Measurements from ENCODE around the gene GOSR2. TPM values are rescaled to one million over a fixed set of nuclear protein-coding genes. Genes with fewer than 3 reads are reported as not detected.

The GOSR2 gene
- total RNA-seq, 1 experiment from 2014 or later, result 52.9 TPM

DNA sequence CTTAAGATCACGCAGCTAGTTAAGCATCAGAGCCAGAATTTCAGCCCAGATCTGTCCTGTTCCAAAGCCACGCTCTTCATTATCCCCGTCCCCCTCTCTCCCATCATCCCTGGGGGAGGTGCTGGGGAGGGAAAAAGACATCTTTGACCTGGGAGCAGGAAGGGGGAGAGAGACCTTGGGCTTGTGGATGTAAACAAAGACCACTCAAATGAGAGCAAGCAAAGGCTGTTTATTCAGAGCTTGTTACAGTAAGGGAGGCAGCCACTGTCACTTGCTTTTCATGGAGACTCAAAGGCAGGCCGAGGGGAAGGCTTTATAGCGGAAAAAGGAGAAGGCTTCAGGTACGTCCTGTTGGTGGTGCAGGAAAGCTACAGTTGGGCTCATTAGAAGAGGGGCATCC, 59.6 kb downstream of the GOSR2 start (continued):
- TF ChIP-seq, protein P1, sequence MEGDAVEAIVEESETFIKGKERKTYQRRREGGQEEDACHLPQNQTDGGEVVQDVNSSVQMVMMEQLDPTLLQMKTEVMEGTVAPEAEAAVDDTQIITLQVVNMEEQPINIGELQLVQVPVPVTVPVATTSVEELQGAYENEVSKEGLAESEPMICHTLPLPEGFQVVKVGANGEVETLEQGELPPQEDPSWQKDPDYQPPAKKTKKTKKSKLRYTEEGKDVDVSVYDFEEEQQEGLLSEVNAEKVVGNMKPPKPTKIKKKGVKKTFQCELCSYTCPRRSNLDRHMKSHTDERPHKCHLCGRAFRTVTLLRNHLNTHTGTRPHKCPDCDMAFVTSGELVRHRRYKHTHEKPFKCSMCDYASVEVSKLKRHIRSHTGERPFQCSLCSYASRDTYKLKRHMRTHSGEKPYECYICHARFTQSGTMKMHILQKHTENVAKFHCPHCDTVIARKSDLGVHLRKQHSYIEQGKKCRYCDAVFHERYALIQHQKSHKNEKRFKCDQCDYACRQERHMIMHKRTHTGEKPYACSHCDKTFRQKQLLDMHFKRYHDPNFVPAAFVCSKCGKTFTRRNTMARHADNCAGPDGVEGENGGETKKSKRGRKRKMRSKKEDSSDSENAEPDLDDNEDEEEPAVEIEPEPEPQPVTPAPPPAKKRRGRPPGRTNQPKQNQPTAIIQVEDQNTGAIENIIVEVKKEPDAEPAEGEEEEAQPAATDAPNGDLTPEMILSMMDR (IDR thresholded peaks at IDR 0.05 in 2 of 3, conservative IDR thresholded peaks at IDR 0.05 in 1 of 3; ENCODE audit: borderline replicate concordance in 1 of 3, insufficient read depth in 1 of 3, low read depth in 2 of 3, low read length in 2 of 3), result no peak
- no peak for TF ChIP-seq YY1 (IDR thresholded peaks at IDR 0.05; ENCODE audit: extremely low read depth, insufficient replicate concordance, low read depth, low read length)

DNA sequence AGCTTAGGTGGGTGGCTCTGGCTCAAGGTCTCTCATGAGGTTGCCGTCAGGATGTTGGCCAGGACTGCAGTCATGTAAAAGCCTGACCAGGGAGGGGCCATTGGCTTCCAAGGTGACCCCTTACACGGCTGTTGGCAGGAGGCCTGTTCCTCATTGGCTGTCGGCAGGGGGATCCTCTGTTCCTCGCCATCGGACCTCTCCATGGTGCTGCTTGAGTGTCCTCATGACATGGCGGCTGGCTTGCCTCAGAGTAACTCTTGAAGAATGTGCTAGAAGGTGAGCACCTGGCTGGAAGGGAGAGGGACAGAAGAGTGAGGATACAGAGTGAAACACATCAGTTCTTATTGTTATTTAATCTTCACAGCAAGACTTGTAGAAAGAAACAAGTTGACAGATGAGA, 60.8 kb downstream of the GOSR2 start:
- ChIA-PET RAD21 (ENCODE audit: low non-redundant PET in 1 of 2, low total read pairs in 2 of 2, uncharacterized antibody in 2 of 2, unreplicated experiment in 2 of 2) (no interaction called here), CTCF (interaction anchor here (0.7 to 1.4 kb wide), 2 partner anchors 41 to 138 kb away, joined by 4 to 5 read pairs; no protein-coding TSS in a partner anchor), POLR2A (interaction anchor here (0.6 kb wide), 1 partner anchor 83 kb away, joined by 4 read pairs; no protein-coding TSS in a partner anchor)
- peak; percentile 38 for TF ChIP-seq REST (IDR thresholded peaks at IDR 0.05; ENCODE audit: low read depth)
- no peak for TF ChIP-seq MAX (IDR thresholded peaks at IDR 0.05)
- Histone ChIP-seq H4K20me1 (ENCODE audit: insufficient read depth) (no peaks in the 10 kb centered on the region), H3K4me3 (replicated peaks in 1 of 2; ENCODE audit: low read depth in 1 of 2, low read length in 2 of 2) (no peak overlapping the region), H3K27me3 (ENCODE audit: insufficient read depth, low read length) (no peaks in the 10 kb centered on the region), H3K36me3 (ENCODE audit: control insufficient read depth in 1 of 2, insufficient read depth in 2 of 2, low read length in 2 of 2) (no peaks in the 10 kb centered on the region), H3K9me2 (ENCODE audit: insufficient read depth) (no peaks in the 10 kb centered on the region), H3K27ac (ENCODE audit: low read depth, low read length) (no peak overlapping the region), H3K79me2 (ENCODE audit: insufficient read depth, low read length) (no peaks in the 10 kb centered on the region), H3K9ac (ENCODE audit: low read length) (no peak overlapping the region), H3K4me2 (ENCODE audit: low read length) (no peak overlapping the region), H3K4me1 (ENCODE audit: control insufficient read depth in 1 of 2, insufficient read depth in 2 of 2, low read length in 2 of 2) (peaks cover 5 to 9% of the 10 kb centered on the region in 2 experiments; a peak in 3 of 4 replicates), H3K9me3 (ENCODE audit: control insufficient read depth in 1 of 2, insufficient read depth in 1 of 2, low read depth in 1 of 2, low read length in 2 of 2) (no peaks in the 10 kb centered on the region), H2AFZ (ENCODE audit: low read depth, low read length, poor library complexity, severe bottlenecking) (no peak overlapping the region)
- ATAC-seq (no peak), DNase-seq (ENCODE audit: low read depth, low spot score) (no peak)
- no TSS peak for BruUV-seq (replicated peaks)
- intact Hi-C loops (cut with micrococcal nuclease), result no loop called here

Measured in HCT116 (cell line).